Activated CD8-positive, alpha-beta memory T cell treated with anti-CD3 and anti-CD28 coated beads, Interleukin-2, amount 50 U/mL, for 1 hour (primary cell): ENCODE measurements around the gene SCN5A.

Source experiments
- DNase-seq: peaks from one replicate; pipeline ENCODE4 v3.0.0-alpha.2; 2020; ENCODE audit errors: extremely low read depth

Gene SCN5A

DNA sequence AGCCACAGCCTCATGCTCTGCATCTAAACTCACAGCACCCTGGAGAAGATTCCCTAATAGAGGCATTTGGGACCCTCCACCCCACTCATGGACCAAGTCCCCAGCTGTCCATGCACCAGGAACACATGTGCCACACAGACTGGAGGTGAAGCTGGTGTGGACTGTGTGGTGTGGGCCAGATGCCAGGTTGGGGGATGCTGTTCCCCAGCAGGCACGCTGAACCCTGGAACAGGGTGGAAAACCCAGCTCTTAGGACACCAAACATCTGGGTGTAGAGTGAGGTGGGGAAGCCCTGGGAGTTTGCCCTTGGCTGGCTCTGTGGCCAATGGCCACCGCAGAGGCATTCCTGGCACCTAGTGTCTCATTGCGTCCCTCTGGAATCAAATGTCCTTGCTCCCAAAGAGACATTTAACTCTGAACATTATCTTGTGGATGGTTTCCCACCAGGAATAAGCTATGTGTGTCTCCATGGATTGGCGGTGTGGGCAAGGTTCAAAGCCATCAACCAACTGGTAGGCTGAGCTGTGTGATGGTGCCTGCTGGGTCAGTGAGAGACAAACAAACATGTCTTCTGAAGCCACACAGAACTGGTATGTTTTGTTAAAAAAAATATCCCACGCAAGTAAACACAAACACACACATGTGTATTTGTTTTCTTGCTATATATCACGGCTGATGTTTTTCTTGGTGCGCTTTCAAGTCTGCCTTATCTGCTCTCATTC is 88.3 kb downstream of the SCN5A start:
- DNase-seq = no peak

DNA sequence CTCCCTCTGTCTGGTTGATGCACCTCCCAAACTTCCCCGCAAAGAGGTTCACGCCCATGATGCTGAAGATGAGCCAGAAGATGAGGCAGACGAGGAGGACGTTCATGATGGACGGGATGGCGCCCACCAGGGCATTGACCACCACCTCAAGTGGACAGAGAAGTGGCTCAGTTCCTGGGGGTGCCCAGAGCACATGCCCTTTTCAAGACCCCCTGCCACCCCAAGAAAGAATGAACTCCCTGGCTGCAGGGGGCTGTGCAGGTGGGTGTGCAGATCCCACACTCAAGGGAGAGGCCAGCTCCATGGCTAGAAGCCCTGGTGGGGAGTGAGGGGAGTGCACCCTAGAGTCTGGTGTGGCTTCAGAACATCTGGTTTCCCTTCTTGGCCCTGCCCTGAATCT is 89.2 kb downstream of the SCN5A start:
- no peak for DNase-seq

DNA sequence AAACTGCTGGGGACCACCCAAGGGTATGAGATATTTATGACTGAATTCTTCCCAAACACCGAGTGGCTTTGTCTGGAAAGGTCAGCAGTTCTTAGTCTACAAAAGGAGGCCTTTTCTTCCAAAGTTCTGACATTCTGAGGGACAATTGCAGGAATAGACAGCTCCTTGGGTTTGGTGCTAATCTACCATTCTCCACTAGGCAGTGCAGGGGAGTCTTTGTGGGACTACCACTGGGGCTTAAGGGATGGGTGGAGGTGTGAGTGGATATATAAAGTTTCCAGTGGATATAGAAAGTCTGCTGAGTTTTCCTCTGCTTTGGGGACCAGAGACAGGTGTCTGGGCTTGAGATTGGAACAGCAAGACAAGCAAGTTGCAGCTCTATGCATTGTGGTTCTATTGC is 90.6 kb downstream of the SCN5A start:
- DNase-seq = no peak

DNA sequence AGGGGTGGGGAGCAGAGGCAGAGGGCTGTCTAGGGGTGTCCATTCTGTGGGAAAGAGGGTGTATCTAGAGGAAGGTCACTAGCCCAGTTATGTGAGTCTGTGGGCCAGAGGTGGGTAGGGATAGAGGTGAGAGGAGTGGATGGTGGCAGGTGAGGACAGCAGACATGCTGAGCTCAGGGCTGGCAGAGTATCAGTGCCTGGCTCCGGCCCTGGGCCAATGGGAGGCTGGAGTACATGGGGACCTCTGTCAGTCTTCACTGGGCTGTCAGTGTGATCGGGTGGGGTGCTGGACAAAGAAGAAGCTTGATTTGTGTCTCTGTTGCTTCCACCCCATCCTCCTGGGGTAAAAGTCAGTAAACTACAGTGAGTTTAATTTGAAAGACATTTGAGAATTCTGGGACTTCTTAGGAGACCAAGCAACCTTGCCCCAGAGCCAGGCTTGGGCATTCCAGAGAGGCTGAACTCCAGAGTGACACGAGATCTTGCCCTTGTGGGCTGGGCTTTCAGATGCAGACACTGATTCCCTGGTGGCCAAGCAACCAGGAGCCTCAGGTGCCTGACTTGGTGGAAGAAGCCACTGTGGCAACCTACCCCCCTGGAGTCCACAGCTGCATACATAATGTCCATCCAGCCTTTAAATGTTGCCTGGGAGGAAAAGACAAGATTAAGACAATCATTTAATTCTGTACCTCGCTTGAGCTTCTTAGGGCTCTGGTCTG is 92.7 kb downstream of the SCN5A start:
- no peak for DNase-seq

DNA sequence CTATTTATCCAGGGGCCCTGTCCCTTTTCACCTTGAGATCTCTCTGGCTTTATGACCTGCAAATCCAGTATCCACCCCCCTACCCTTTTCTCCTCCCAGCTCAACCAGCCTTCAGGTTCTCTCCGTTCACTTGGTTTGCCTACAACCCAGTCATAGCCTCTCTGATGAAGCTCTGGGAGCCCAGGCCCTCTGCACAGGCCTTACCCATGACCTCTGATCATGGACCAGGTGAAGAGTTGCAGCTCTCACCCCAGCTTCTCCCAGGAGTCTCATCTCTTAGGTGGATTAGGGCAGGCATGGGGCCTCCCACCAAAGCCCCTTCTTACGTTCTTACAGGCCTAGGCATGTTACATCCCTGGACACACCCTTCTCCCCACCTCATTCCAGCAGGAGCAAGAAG is 93.6 kb downstream of the SCN5A start:
- DNase-seq = no peak

DNA sequence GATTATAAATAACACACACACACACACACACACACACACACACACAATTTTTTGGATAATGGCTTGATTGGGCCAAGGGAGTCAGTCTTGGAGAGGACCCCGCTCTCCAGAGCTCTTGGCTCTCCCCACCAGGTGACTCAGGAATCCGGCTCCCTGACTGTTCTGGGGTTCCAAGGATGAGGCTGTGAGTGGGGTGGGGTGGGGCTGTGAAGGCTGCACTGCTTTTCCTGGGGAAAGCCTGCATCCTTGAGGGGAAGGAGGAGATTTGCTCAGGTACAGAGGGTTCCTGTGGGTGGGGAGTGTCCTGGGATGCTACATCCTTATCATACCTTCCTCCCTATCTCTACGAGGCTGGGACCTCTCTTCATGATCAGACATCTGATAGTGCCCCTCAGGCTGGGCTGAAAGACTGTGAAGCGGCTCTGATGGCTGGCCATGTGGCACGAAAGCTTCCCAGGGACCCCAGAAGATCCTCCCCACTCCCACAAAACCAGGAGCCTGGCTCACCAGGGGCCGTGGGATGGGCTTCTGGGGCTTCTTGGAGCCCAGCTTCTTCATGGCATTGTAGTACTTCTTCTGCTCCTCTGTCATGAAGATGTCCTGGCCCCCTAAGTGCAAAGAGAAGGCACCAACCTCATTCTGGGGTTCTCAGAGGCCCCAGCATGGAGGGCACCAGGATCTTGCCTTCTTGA is 94.2 kb downstream of the SCN5A start:
- no peak for DNase-seq

DNA sequence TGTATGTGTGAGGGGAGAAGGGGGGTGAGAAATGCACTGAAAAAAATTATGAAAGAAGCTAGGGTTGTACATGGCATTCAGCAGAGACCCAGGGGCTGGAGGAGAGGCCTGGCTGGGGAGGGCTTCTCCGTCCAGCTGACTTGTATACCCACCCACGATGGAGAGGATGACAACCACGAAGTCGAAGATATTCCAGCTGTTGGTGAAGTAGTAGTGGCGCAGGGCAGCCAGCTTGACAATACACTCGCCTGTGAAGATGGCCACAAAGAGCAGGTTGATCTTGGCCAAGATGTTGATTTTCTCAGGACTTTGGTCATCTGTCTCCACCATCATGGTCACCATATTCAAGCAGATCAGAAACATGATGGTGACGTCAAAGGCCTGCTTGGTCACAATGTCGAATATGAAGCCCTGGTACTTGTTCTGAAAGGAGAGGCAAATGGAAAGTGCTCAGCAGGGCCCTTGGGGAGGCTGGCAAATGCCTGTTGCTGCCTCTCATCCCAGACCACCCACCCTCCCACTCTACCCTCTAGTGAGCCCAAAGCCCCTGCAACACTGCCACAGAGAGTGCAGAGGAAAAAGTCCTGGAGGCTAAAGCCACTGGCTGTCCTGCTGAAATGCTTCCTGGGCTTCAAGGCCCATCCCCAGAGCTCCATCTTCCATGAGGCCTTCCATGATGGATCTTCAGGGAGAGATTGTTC is 95.2 kb downstream of the SCN5A start:
- DNase-seq = no peak

DNA sequence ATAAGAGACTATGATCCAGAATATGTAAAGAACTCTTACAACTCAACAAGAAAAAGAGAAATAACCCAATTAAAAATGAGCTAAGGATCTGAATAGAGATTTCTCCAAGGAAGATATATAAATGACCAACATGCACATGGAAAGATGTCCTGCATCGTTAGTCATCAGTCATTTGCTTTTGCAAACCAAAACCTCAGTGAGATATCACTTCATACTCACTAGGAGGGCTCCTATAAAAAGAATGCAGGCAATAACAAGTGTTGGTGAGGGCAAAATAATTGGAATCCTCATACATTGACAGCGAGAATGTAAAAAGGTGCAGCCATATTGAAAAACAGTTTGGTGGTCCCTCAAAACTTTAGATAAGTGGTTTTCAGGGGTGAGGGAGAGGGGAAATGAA is 96.4 kb downstream of the SCN5A start:
- DNase-seq = no peak

DNA sequence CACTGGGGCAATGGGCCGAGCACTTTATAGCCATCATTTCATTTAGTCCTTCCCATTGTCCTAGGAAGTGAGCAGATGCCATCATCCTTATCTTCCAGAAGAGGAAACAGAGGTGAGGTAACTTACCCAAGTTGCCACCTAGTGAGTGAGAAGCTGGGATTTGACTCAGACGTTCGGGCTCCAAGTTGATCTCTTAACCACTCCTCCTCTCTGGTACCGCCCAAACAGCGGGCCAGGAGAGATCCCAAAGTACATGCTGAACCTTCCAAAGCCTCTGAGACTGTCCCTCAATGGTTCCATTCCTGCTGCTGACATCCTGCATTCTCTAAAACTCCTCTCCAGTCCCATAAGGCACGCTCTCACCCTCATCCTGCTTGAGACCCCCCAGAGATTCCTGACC is 97.1 kb downstream of the SCN5A start:
- no peak for DNase-seq

DNA sequence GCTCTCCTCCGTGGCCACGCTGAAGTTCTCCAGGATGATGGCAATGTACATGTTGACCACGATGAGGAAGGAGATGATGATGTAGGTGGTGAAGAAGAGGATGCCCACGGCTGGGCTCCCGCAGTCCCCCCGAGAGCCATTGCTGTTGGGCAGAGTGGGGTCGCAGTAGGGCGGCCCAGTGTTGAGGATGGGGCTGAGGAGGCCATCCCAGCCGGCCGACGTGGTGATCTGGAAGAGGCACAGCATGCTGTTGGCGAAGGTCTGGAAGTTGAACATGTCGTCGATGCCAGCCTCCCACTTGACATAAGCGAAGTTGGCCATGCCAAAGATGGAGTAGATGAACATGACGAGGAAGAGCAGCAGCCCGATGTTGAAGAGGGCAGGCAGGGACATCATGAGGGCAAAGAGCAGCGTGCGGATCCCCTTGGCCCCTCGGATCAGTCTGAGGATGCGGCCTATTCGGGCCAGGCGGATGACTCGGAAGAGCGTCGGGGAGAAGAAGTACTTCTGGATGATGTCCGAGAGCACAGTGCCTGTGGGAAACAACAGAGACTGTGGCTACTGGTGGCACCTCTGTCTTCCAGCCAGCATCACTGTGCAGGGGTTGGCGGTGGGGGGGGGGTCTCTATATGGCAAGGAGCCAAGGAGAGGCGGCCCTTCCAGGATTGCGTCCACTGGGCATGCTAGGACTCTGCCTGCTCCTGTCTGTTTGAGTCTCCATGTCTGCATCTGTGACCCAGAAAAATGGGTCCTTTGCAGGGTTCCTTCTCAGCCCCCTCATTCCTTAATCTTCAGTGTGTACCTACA is 98.3 kb downstream of the SCN5A start:
- DNase-seq = no peak

DNA sequence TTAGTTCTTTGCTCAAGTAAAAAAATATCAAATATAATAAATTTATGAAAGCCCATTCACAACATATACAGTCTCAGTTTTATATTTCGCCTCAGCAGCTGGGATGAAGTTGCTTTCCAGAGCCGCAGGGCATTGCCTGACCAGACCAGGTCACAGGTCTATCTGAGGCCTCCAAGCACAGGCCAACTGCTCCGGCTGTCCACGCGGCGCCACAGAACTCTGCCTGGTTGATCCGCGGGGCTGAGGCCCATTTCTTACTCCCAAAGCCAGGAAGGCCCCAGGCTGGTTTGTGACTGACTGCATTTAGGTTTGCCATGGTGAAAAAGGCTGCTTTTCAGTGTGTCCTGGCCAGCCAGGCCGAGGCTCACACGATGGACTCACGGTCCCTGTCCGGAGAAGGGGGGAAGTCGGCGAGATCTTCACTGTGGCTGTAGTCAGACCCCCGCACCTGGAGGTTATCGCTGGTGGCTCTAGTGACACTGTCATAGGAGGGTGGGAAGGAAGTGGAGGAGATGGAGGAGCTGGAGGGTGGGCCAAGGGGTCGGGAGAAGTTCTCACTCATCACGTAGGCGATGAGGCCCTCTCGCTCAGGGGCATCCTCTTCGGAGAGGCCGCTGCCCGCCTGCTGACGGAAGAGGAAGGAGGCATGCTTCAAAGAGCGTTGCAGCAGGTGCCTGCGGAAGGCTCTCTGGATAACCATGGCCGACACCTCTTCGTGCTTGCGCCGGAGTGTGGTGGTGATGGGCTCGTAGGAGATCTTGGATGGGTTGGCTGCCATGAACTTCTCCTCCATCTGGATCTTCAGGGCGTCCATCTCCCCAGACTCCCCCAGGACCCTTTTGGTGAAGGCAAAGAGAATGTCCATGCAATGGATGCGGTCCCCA is 99.3 kb downstream of the SCN5A start:
- DNase-seq = no peak

DNA sequence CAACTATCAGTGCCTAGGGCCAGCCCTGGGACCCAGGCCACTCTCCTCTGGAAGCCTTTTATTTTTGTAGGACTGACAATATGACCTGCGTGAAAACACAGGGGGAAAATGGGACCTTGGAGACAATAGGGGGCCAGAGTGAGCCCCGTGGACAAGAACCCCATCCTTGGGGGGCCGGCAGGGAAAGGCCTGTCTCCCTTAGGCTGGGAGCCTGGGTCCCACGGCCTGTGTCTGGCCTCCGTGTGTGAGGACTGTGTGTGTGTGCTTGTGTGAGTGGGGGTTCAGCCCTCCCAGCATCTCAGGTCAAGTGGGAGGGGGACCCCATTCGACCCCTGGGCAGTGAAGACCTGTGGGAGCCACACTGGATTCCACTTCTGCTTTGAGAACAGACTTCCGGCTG is 100.0 kb downstream of the SCN5A start:
- no peak for DNase-seq

DNA sequence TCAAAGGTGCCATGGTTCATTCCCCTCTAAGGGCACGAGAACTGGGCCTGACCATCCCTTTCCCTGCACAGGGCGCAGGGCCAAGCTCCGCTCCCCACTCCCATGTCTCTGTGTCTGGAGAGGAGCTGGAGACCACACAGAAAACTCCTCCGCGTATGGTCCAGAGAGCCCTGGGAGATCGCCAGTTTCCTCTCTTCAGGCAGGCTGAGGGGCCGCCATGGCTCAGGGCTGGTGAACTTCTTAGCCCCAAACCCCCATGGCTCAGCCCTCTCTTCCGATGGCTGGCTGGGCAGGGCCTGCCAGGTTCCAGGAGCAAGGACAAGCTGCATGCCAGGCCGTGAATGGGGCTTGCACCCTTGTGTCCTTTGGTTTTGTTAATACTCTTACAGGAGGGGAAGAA is 100.4 kb downstream of the SCN5A start:
- DNase-seq = no peak

DNA sequence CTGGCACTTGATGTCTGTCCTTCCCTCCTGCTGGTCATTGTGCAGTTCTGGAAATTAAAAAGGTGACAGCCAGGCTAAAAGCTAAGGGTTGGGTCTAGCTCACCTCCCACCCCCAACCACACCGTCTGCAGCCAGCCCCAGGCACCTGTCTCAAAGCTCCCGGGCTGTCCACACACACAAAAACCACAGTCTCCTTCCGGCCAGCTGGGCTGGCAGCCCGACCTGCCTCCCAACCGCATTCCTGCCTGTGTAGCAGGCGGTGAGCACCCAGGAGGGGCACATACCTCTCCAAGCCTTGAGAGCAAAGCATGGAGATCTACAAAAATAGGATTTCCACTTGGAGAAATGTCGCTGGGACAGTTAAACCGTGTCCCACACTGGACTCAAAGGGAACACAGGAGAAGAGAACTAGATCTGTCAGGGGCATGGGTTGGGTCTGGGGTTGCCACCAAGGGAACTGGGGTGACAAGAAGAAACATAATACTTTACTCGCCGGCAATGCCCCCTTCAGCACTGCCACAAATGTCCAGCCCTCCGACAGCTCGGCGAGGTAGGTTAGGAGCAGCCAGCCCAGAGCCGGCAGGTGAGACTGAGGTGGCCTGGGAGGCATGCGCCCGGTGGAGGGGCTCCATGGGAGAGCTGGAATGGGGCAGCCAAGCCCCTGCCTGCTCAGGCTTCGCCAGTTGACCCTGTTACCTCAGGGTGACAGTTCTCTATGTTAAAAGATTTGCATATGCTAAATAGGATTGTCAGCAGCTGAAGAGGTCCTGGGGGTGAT is 101.1 kb downstream of the SCN5A start:
- DNase-seq = no peak

DNA sequence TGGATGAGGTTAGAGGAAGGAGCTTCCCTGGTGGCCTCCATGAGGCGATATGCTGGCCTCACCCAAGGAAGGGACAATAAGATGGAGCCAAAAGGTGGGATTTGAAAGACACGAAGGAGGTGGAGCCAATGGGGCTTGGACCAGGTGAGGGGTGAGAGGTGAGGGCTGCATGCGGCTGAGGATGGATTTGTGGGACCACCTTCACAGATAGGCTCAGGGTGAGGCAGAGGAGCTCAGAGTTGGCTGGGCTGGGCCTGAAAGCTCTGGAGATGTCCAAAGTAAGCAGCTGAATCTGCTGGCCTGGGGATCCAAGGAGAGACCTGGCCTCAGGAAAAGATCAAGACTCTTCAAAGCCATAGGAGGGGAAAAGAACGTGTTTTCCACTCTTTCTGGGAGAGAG is 103.5 kb downstream of the SCN5A start:
- DNase-seq = no peak

DNA sequence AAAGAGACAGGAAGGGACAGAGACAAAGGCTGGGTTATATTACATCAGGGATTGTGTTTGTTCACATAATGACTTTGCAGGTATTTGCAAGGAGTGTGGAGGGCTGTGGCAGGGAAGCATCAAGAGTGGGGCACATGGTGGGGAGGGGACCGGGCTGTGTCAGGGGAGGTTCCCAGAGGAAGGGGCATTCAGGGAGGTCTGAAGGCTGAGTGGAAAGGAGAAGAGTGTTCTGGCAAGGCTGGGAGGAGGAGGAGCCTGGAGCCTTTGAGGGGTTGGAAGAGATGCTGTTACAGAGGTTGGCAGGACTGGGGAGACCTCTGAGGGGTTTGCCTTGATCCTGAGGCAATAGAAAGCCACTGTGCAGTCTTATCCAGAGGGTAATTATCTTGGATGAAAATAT is 103.9 kb downstream of the SCN5A start:
- no peak for DNase-seq

DNA sequence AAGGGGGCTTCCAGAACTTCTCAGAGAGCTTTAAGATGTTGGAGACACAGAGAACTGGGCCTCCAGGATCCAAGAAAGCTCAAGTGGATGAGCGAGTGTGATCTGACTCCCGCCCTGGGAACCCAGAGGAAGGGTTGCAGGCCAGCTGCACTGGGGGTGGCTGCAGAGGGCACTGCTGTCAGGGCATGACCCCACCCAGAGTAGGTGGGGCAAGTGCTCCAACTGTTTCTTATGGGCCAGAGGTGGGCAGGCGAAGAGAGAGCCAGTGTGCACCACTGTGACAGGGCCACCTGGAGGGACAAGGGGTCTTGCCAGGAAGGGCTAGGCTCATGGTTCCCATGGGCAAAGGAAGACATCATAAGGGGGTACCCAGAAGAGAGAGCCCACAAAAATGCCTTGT is 104.6 kb downstream of the SCN5A start:
- no peak for DNase-seq

DNA sequence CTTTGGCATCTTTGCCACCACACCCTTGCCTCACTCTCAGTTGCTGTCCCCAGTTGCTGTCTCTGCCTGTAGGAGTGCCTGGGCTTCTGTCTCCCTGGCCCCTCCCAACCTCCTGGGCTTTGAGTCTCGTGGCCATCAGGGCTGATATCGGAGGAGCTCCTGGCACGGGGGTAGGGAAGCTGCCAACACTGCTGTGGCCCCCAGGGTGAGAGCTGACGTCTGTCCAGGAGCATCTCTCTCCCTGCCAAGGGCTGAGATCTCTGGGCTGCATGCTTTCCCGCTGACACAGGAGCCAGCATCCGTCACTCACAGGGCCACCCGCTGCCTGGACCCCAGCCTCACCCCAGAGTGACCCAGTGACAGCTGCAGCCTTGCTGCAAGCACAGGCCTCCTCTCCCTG is 105.9 kb downstream of the SCN5A start:
- DNase-seq = no peak

DNA sequence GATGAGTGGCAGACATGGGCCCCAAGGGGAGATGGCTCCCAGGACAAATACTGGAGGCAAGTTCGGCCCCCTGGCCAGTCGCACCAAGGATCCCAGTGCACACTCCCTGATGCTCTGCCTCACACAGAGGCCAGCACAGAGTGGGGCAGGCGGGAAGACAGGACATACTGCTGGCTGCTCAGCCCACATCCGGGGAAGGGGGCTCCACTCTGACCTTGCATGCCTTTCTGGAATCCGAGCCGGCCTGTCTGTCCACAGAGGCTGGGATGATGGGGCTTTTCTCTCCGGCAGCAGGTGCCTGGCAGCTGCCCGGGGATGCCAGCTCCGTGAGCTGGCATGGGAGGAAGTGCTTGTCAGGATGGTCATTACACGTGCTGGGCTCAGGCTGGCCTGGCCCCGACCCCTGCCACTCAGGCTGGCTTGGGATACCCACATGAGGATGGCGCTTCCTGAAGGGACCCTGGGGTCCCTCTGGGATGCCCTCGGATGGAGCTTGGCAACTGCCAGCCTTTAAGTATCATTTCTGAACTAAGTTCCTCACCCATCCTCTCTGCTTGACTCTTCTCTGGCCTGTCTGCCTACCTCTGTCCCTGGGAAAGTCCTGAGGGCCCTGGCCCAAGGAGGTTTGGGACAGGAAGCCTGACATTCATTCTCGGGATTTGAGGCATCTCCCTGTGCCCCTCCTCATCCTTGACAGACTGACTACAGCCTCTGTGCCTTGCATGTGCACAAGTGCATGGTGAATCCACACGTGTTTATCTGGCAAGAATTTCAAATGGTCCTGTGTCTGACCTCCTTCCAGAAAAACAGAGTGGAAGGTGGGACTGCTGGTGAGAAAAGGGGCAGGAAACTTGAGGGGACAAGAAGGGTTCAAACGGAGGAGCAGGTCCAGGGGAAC is 106.8 kb downstream of the SCN5A start:
- no peak for DNase-seq
